Trophoblast cell (in vitro differentiated cells and primary cell): ENCODE measurements around the gene ADAM23.

Experiments used
- DNase-seq, 2 donors: peaks; one replicate each; pipeline ENCODE4 v3.0.0-alpha.2; 2016
- H2AFZ ChIP-seq: 2 replicates; pipeline ENCODE4 v1.6.1; 2013; ENCODE audit warnings: low read length, moderate library complexity, mild to moderate bottlenecking; ENCODE audit not compliant: insufficient read depth, poor library complexity
- H2AK5ac ChIP-seq: 2 replicates; pipeline ENCODE4 v1.6.1; 2013; ENCODE audit warnings: mild to moderate bottlenecking, low read length
- H2BK120ac ChIP-seq: 2 replicates; pipeline ENCODE4 v1.6.1; 2013; ENCODE audit warnings: low read length, mild to moderate bottlenecking, moderate library complexity; ENCODE audit not compliant: insufficient read depth, poor library complexity
- H2BK12ac ChIP-seq: 2 replicates; pipeline ENCODE4 v1.6.1; 2013; ENCODE audit warnings: mild to moderate bottlenecking, low read length, moderate library complexity
- H2BK5ac ChIP-seq: 2 replicates; pipeline ENCODE4 v1.6.1; 2013; ENCODE audit warnings: low read length, low read depth, moderate library complexity, mild to moderate bottlenecking; ENCODE audit not compliant: poor library complexity
- H3K14ac ChIP-seq: 2 replicates; pipeline ENCODE4 v1.6.1; 2013; ENCODE audit warnings: mild to moderate bottlenecking, low read length
- H3K18ac ChIP-seq: 2 replicates; pipeline ENCODE4 v1.6.1; 2013; ENCODE audit warnings: mild to moderate bottlenecking, low read length
- H3K23ac ChIP-seq: 2 replicates; pipeline ENCODE4 v1.6.1; 2013; ENCODE audit warnings: low read length
- H3K27ac ChIP-seq: 2 replicates; pipeline ENCODE4 v1.5.1; 2013; ENCODE audit warnings: low read depth, mild to moderate bottlenecking, inconsistent platforms, low read length, moderate library complexity
- H3K27me3 ChIP-seq: 2 replicates; pipeline ENCODE4 v1.6.1; 2013; ENCODE audit warnings: inconsistent platforms, mild to moderate bottlenecking, low read length, moderate library complexity; ENCODE audit not compliant: insufficient read depth
- H3K36me3 ChIP-seq, 2 experiments: 1 replicate in 1 of 2; 2 replicates in 1 of 2; pipeline ENCODE4 v1.6.1; 2013; ENCODE audit warnings: low read length in 2 of 2, mild to moderate bottlenecking in 2 of 2, moderate library complexity in 1 of 2; ENCODE audit not compliant: insufficient read depth in 2 of 2, control insufficient read depth in 1 of 2
- H3K4ac ChIP-seq: 2 replicates; pipeline ENCODE4 v1.6.1; 2013; ENCODE audit warnings: low read depth, mild to moderate bottlenecking, low read length, moderate library complexity
- H3K4me1 ChIP-seq, 2 experiments: 1 replicate in 1 of 2; 2 replicates in 1 of 2; pipeline ENCODE4 v1.6.1; 2013; ENCODE audit warnings: low read length in 2 of 2, mild to moderate bottlenecking in 2 of 2, moderate library complexity in 1 of 2; ENCODE audit not compliant: insufficient read depth in 2 of 2, control insufficient read depth in 1 of 2
- H3K4me2 ChIP-seq: 2 replicates; pipeline ENCODE4 v1.6.1; 2013; ENCODE audit warnings: inconsistent platforms, mild to moderate bottlenecking, low read length, moderate library complexity
- H3K4me3 ChIP-seq: 2 replicates; pipeline ENCODE4 v1.5.1; 2013; ENCODE audit warnings: mild to moderate bottlenecking, low read depth, low read length, inconsistent platforms
- H3K79me1 ChIP-seq: one replicate; pipeline ENCODE4 v1.6.1; 2013; ENCODE audit warnings: low read length
- H3K79me2 ChIP-seq: 2 replicates; pipeline ENCODE4 v1.6.1; 2013; ENCODE audit warnings: low read length, mild to moderate bottlenecking; ENCODE audit not compliant: control insufficient read depth, insufficient read depth, poor library complexity
- H3K9ac ChIP-seq: 2 replicates; pipeline ENCODE4 v1.6.1; 2013; ENCODE audit warnings: mild to moderate bottlenecking, low read length
- H3K9me3 ChIP-seq: 2 replicates; pipeline ENCODE4 v1.6.1; 2013; ENCODE audit warnings: low read depth, mild to moderate bottlenecking, control low read depth, inconsistent platforms, low read length; ENCODE audit not compliant: insufficient read depth
- H4K12ac ChIP-seq: 2 replicates; pipeline ENCODE4 v1.6.1; 2013; ENCODE audit warnings: low read depth, mild to moderate bottlenecking, low read length, moderate library complexity
- H4K8ac ChIP-seq: 2 replicates; pipeline ENCODE4 v1.6.1; 2013; ENCODE audit warnings: low read depth, mild to moderate bottlenecking, low read length, moderate library complexity
- H4K91ac ChIP-seq: one replicate; pipeline ENCODE4 v1.6.1; 2013; ENCODE audit warnings: low read depth, mild to moderate bottlenecking, low read length, moderate library complexity
- WGBS: extraction: QIAGEN DNeasy Blood & Tissue Kit; methylation state at CpG from one replicate; pipeline ENCODE4 v1.1.7; 2013; ENCODE audit warnings: missing lambda C conversion rate; ENCODE audit not compliant: insufficient read length, insufficient coverage; ENCODE audit errors: extremely low coverage; 5-methylcytosine and 5-hydroxymethylcytosine counted together

Gene ADAM23

DNA sequence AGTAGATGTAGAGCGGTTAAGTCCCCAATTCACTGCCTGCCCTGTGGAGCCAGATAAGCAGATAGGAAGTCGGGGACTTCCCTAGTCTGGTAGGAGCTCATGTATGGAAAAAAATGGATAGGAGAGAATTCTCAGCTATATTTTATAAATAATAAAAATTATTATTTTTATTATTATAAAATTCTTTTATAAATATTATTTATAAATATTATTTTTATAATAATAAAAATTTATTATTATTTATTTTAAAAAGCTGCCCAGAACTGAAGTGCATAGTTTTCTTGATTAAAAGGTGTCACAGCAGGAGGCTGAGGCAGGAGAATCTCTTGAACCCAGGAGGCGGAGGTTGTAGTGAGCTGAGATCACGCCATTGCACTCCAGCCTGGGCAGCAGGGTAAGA, 97.4 kb downstream of the ADAM23 start:
- Histone ChIP-seq H3K18ac (no peak overlapping the region), H3K9me3 (no peaks in the 10 kb centered on the region), H2BK5ac (no peak overlapping the region), H3K4me1 (no peaks in the 10 kb centered on the region), H2BK12ac (no peak overlapping the region), H4K12ac (no peak overlapping the region), H3K23ac (no peak overlapping the region), H3K9ac (no peak overlapping the region), H3K4me3 (no peak overlapping the region), H2AK5ac (no peak overlapping the region), H3K27ac (no peak overlapping the region), H3K14ac (no peak overlapping the region), H4K8ac (no peak overlapping the region), H3K4me2 (no peak overlapping the region), H3K27me3 (no peaks in the 10 kb centered on the region), H2BK120ac (no peak overlapping the region), H3K4ac (no peak overlapping the region), H3K79me1 (no peaks in the 10 kb centered on the region), H2AFZ (no peak overlapping the region), H3K36me3 (no peaks in the 10 kb centered on the region), H4K91ac (no peak overlapping the region), H3K79me2 (no peaks in the 10 kb centered on the region)
- WGBS = no CpG with 5 or more reads among the region's 4 CpGs
- no peak for DNase-seq

DNA sequence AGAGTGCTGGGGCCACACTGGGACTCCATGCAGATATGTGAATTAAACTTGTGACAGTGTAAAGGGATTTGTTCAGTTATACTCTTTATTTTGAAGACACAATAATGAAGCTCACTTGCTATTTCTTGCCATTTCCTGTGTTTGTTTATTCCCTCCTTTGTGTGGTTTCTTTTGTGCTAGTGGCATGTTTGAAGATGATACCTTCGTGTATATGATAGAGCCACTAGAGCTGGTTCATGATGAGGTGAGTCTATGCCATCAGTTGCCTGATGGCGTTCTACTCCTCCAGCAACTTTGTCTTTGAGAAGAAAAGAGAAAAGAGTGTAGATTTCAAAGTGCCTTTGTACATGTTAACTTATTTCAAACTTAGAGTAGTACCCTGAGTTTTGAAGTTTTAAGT, 99.7 kb downstream of the ADAM23 start:
- no peaks in the 10 kb centered on the region for H3K9me3 ChIP-seq
- no peak overlapping the region for H3K4me2 ChIP-seq
- no peak overlapping the region for H3K27ac ChIP-seq
- no peak overlapping the region for H3K9ac ChIP-seq
- no peaks in the 10 kb centered on the region for H3K27me3 ChIP-seq
- no peaks in the 10 kb centered on the region for H3K79me2 ChIP-seq
- no peak overlapping the region for H4K12ac ChIP-seq
- H2AFZ ChIP-seq = no peak overlapping the region
- no peak overlapping the region for H3K23ac ChIP-seq
- no CpG with 5 or more reads among the region's 2 CpGs for WGBS
- H2AK5ac ChIP-seq = no peak overlapping the region
- H2BK12ac ChIP-seq = no peak overlapping the region
- no peak overlapping the region for H4K91ac ChIP-seq
- no peak overlapping the region for H4K8ac ChIP-seq
- no peak overlapping the region for H3K4me3 ChIP-seq
- DNase-seq = no peak
- no peaks in the 10 kb centered on the region for H3K4me1 ChIP-seq
- no peak overlapping the region for H3K4ac ChIP-seq
- H3K14ac ChIP-seq = no peak overlapping the region
- no peaks in the 10 kb centered on the region for H3K79me1 ChIP-seq
- H2BK120ac ChIP-seq = no peak overlapping the region
- H3K36me3 ChIP-seq = no peaks in the 10 kb centered on the region
- H2BK5ac ChIP-seq = no peak overlapping the region
- H3K18ac ChIP-seq = no peak overlapping the region

DNA sequence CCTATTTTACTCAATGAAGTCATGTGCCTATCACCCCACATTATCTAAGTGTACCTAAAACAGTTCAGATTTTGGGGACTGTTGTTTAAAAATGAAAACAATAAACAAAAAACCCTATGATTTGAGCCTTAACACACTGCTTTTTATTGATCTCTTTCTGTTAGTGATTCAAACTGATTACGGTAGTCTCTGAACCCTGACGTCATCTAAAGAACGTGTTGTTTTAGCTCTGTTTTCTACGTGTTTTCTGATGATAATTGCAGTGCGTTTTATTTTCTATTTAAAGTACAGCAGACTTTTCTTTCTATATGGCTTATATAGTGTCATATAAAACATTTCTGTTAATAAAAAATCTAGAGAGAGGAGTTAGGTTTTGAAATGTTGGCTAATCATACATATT, 105.1 kb downstream of the ADAM23 start:
- no CpG with 5 or more reads among the region's 5 CpGs for WGBS
- no peak overlapping the region for H4K91ac ChIP-seq
- H3K9me3 ChIP-seq = no peaks in the 10 kb centered on the region
- H3K4me3 ChIP-seq = no peak overlapping the region
- no peak overlapping the region for H3K4ac ChIP-seq
- no peak overlapping the region for H3K4me2 ChIP-seq
- no peak overlapping the region for H4K12ac ChIP-seq
- H2AFZ ChIP-seq = no peak overlapping the region
- H3K18ac ChIP-seq = no peak overlapping the region
- no peak overlapping the region for H4K8ac ChIP-seq
- no peak overlapping the region for H3K23ac ChIP-seq
- H3K4me1 ChIP-seq = no peaks in the 10 kb centered on the region
- no peak overlapping the region for H3K9ac ChIP-seq
- DNase-seq = no peak
- H3K14ac ChIP-seq = no peak overlapping the region
- no peak overlapping the region for H2AK5ac ChIP-seq
- H3K79me2 ChIP-seq = no peaks in the 10 kb centered on the region
- no peak overlapping the region for H2BK5ac ChIP-seq
- no peak overlapping the region for H2BK120ac ChIP-seq
- H3K36me3 ChIP-seq = no peaks in the 10 kb centered on the region
- no peak overlapping the region for H3K27ac ChIP-seq
- H2BK12ac ChIP-seq = no peak overlapping the region
- no peaks in the 10 kb centered on the region for H3K79me1 ChIP-seq
- no peaks in the 10 kb centered on the region for H3K27me3 ChIP-seq

DNA sequence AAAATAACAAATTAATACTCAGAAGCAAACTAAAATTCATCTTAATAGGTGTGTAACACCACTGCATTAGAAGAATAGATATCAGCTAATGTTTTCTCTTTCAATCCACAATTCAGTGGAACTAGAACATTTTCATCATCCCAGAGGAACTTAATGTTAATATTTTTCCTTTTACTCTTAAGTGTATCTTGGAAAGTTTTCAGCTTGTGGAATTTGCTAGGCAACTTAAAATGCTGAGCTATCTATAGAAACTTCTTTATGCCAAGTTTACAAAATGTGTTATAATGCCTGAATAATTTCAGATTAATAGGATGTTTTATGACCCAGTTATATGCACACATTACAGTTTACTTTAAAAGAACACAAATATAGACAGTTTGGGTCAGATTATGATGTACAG, 112.4 kb downstream of the ADAM23 start:
- H2BK12ac ChIP-seq = no peak overlapping the region
- H3K36me3 ChIP-seq = no peaks in the 10 kb centered on the region
- H3K14ac ChIP-seq = no peak overlapping the region
- no peak overlapping the region for H3K4ac ChIP-seq
- no peak for DNase-seq
- H3K4me3 ChIP-seq = no peak overlapping the region
- no peak overlapping the region for H2AK5ac ChIP-seq
- H4K91ac ChIP-seq = no peak overlapping the region
- H3K9ac ChIP-seq = no peak overlapping the region
- no peaks in the 10 kb centered on the region for H3K9me3 ChIP-seq
- no peak overlapping the region for H4K12ac ChIP-seq
- no peak overlapping the region for H3K27ac ChIP-seq
- H3K23ac ChIP-seq = no peak overlapping the region
- no peak overlapping the region for H4K8ac ChIP-seq
- H3K4me1 ChIP-seq = no peaks in the 10 kb centered on the region
- H3K79me2 ChIP-seq = no peaks in the 10 kb centered on the region
- H3K18ac ChIP-seq = no peak overlapping the region
- H2AFZ ChIP-seq = no peak overlapping the region
- no peaks in the 10 kb centered on the region for H3K27me3 ChIP-seq
- no peak overlapping the region for H2BK120ac ChIP-seq
- H3K79me1 ChIP-seq = no peaks in the 10 kb centered on the region
- no peak overlapping the region for H2BK5ac ChIP-seq
- H3K4me2 ChIP-seq = no peak overlapping the region
